ENCODE results near the gene SLCO1B3.

SLCO1B3 gene

GRCh38 chr12:20885552-20885951 lies 75.0 kb downstream of the SLCO1B3 start:
- no peak for DNase-seq

- DNase-seq = no peak
Observed at GRCh38 chr12:20917269-20917668, 106.8 kb downstream of the SLCO1B3 start.

- DNase-seq = no peak
Observed at GRCh38 chr12:20917819-20918218, 107.3 kb downstream of the SLCO1B3 start.

- DNase-seq = no peak
Observed at GRCh38 chr12:20931894-20932293, 121.4 kb downstream of the SLCO1B3 start.

- peak; percentile 32 for DNase-seq
Observed at GRCh38 chr12:20946732-20947131, 136.2 kb downstream of the SLCO1B3 start.

- DNase-seq = peak; percentile 48
Observed at GRCh38 chr12:20950248-20950647, 139.7 kb downstream of the SLCO1B3 start.

- DNase-seq = no peak
Observed at GRCh38 chr12:20963303-20963702, 152.8 kb downstream of the SLCO1B3 start.

GRCh38 chr12:20963762-20964161 lies 153.3 kb downstream of the SLCO1B3 start:
- no peak for DNase-seq

Measured in fibroblast of skin of back (primary cell).